ENCODE data around the gene SLFN12L. TPM values are rescaled to one million over a fixed set of nuclear protein-coding genes. Genes with fewer than 3 reads are reported as not detected.
"Not testable (repeated sequence)": the region's sequence is repeated elsewhere in the genome, so short reads cannot be mapped to it uniquely, and the experiment has no call there.

Gene SLFN12L
- total RNA-seq, 2 donors from 2014 or later = 59.0 to 73.6 TPM

- Mint-ChIP-seq H3K36me3 (ENCODE audit: insufficient read depth in 2 of 2) (peaks cover 28 to 57% of the 10 kb centered on the region in 2 donors), H3K4me3 (no peak overlapping the region), H3K27me3 (ENCODE audit: low read depth) (no peaks in the 10 kb centered on the region), H3K4me1 (ENCODE audit: low read depth) (peaks cover 84% of the 10 kb centered on the region), H3K9me3 (no peaks in the 10 kb centered on the region), H3K27ac (no peak overlapping the region)
- DNase-seq = no peak
- no peak for ATAC-seq (replicated peaks in 1 of 2)
These were observed 22.5 kb downstream of the SLFN12L start for GRCh38 chr17:35515027-35515426.

- no peak for DNase-seq
- Mint-ChIP-seq H3K9me3 (no peaks in the 10 kb centered on the region), H3K36me3 (ENCODE audit: insufficient read depth in 2 of 2) (peaks cover 28 to 61% of the 10 kb centered on the region in 2 donors), H3K27me3 (ENCODE audit: low read depth) (no peaks in the 10 kb centered on the region), H3K4me3 (no peak overlapping the region), H3K27ac (peak overlapping the region; percentile 45), H3K4me1 (ENCODE audit: low read depth) (peaks cover 84% of the 10 kb centered on the region)
- ATAC-seq (replicated peaks in 1 of 2) = no peak
These were observed 22.9 kb downstream of the SLFN12L start for GRCh38 chr17:35514564-35514963.

GRCh38 chr17:35510052-35510451 is 27.4 kb downstream of the SLFN12L start:
- Mint-ChIP-seq H3K27me3 (ENCODE audit: low read depth) (no peaks in the 10 kb centered on the region), H3K4me3 (no peak overlapping the region), H3K4me1 (ENCODE audit: low read depth) (peaks cover 50% of the 10 kb centered on the region), H3K9me3 (peaks cover 0 to 3% of the 10 kb centered on the region in 2 donors), H3K27ac (no peak overlapping the region), H3K36me3 (ENCODE audit: insufficient read depth in 2 of 2) (peaks cover 20 to 44% of the 10 kb centered on the region in 2 donors)
- ATAC-seq (replicated peaks in 1 of 2) (no peak), DNase-seq (no peak)

GRCh38 chr17:35507714-35508113 is 29.8 kb downstream of the SLFN12L start:
- H3K9me3 Mint-ChIP-seq; H3K27ac Mint-ChIP-seq; H3K4me3 Mint-ChIP-seq; H3K27me3 Mint-ChIP-seq (ENCODE audit: low read depth); DNase-seq; ATAC-seq (replicated peaks in 1 of 2): not testable (repeated sequence)
- Mint-ChIP-seq H3K4me1 (ENCODE audit: low read depth) (peaks cover 38% of the 10 kb centered on the region), H3K36me3 (ENCODE audit: insufficient read depth in 2 of 2) (peaks cover 15 to 35% of the 10 kb centered on the region in 2 donors)

GRCh38 chr17:35499548-35499947 is 37.9 kb downstream of the SLFN12L start:
- H3K27ac Mint-ChIP-seq = no peak overlapping the region
- H3K4me3 Mint-ChIP-seq = no peak overlapping the region
- H3K36me3 Mint-ChIP-seq (ENCODE audit: insufficient read depth in 2 of 2) = peaks cover 8 to 30% of the 10 kb centered on the region in 2 donors

GRCh38 chr17:35498448-35499178 is 38.9 kb downstream of the SLFN12L start:
- Mint-ChIP-seq H3K4me1 (ENCODE audit: low read depth) (peaks cover 66% of the 10 kb centered on the region), H3K27ac (no peak overlapping the region), H3K9me3 (peaks cover 0 to 4% of the 10 kb centered on the region in 2 donors), H3K36me3 (ENCODE audit: insufficient read depth in 2 of 2) (peaks cover 8 to 28% of the 10 kb centered on the region in 2 donors), H3K4me3 (peak overlapping the region; percentile 6 to 65), H3K27me3 (ENCODE audit: low read depth) (no peaks in the 10 kb centered on the region)
- DNase-seq = no peak
- ATAC-seq (replicated peaks in 1 of 2) = peak; percentile 9 to 11

More at GRCh38 chr17:35499548-35499947, 37.9 kb downstream of the SLFN12L start:
- ATAC-seq (replicated peaks in 1 of 2) (no peak), DNase-seq (no peak)
- Mint-ChIP-seq H3K4me1 (ENCODE audit: low read depth) (peaks cover 64% of the 10 kb centered on the region), H3K27me3 (ENCODE audit: low read depth) (no peaks in the 10 kb centered on the region), H3K9me3 (peaks cover 0 to 4% of the 10 kb centered on the region in 2 donors)

GRCh38 chr17:35496451-35497290 is 40.8 kb downstream of the SLFN12L start:
- peaks cover 66% of the 10 kb centered on the region for H3K4me1 Mint-ChIP-seq (ENCODE audit: low read depth)
- peaks cover 5 to 29% of the 10 kb centered on the region in 2 donors for H3K36me3 Mint-ChIP-seq (ENCODE audit: insufficient read depth in 2 of 2)
- H3K27me3 Mint-ChIP-seq (ENCODE audit: low read depth) = no peaks in the 10 kb centered on the region
- ATAC-seq (replicated peaks in 1 of 2) = no peak
- no peak for DNase-seq
- H3K27ac Mint-ChIP-seq = no peak overlapping the region
- H3K4me3 Mint-ChIP-seq = peak overlapping the region; percentile 19 to 73
- H3K9me3 Mint-ChIP-seq = peaks cover 0 to 3% of the 10 kb centered on the region in 2 donors

GRCh38 chr17:35493040-35493439 is 44.4 kb downstream of the SLFN12L start:
- H3K4me3 Mint-ChIP-seq = no peak overlapping the region
- H3K27me3 Mint-ChIP-seq (ENCODE audit: low read depth) = no peaks in the 10 kb centered on the region
- peak overlapping the region; percentile 91 for H3K27ac Mint-ChIP-seq
- ATAC-seq (replicated peaks in 1 of 2) (no peak), DNase-seq (no peak)
- no peaks in the 10 kb centered on the region for H3K9me3 Mint-ChIP-seq
- H3K4me1 Mint-ChIP-seq (ENCODE audit: low read depth) = peaks cover 59% of the 10 kb centered on the region
- peaks cover 10 to 37% of the 10 kb centered on the region in 2 donors for H3K36me3 Mint-ChIP-seq (ENCODE audit: insufficient read depth in 2 of 2)

- no peak for DNase-seq
- ATAC-seq (replicated peaks in 1 of 2) = no peak
- H3K27me3 Mint-ChIP-seq (ENCODE audit: low read depth) = no peaks in the 10 kb centered on the region
- no peak overlapping the region for H3K27ac Mint-ChIP-seq
- H3K9me3 Mint-ChIP-seq = no peaks in the 10 kb centered on the region
- H3K4me3 Mint-ChIP-seq = no peak overlapping the region
- H3K36me3 Mint-ChIP-seq (ENCODE audit: insufficient read depth in 2 of 2) = peaks cover 11 to 40% of the 10 kb centered on the region in 2 donors
- peaks cover 63% of the 10 kb centered on the region for H3K4me1 Mint-ChIP-seq (ENCODE audit: low read depth)
These were observed 46.1 kb downstream of the SLFN12L start for GRCh38 chr17:35491417-35491816.

GRCh38 chr17:35489944-35490343 is 47.5 kb downstream of the SLFN12L start:
- H3K4me3 Mint-ChIP-seq = no peak overlapping the region

GRCh38 chr17:35488991-35489390 is 48.5 kb downstream of the SLFN12L start:
- Mint-ChIP-seq H3K27ac (no peak overlapping the region), H3K27me3 (ENCODE audit: low read depth) (no peaks in the 10 kb centered on the region), H3K4me1 (ENCODE audit: low read depth) (peaks cover 66% of the 10 kb centered on the region), H3K36me3 (ENCODE audit: insufficient read depth in 2 of 2) (peaks cover 24 to 58% of the 10 kb centered on the region in 2 donors), H3K4me3 (peak overlapping the region; percentile 83 to 87), H3K9me3 (peaks cover 0 to 2% of the 10 kb centered on the region in 2 donors)
- DNase-seq (no peak), ATAC-seq (replicated peaks in 1 of 2) (no peak)

More at GRCh38 chr17:35489944-35490343, 47.5 kb downstream of the SLFN12L start:
- Mint-ChIP-seq H3K27ac (no peak overlapping the region), H3K36me3 (ENCODE audit: insufficient read depth in 2 of 2) (peaks cover 19 to 53% of the 10 kb centered on the region in 2 donors), H3K27me3 (ENCODE audit: low read depth) (no peaks in the 10 kb centered on the region), H3K4me1 (ENCODE audit: low read depth) (peaks cover 70% of the 10 kb centered on the region), H3K9me3 (no peaks in the 10 kb centered on the region)
- ATAC-seq (replicated peaks in 1 of 2) (no peak), DNase-seq (no peak)

GRCh38 chr17:35486920-35487732 is 50.4 kb downstream of the SLFN12L start:
- Mint-ChIP-seq H3K9me3 (peaks cover 0 to 3% of the 10 kb centered on the region in 2 donors), H3K4me1 (ENCODE audit: low read depth) (peaks cover 55% of the 10 kb centered on the region), H3K4me3 (peak overlapping the region; percentile 83 to 87), H3K36me3 (ENCODE audit: insufficient read depth in 2 of 2) (peaks cover 30 to 59% of the 10 kb centered on the region in 2 donors), H3K27me3 (ENCODE audit: low read depth) (no peaks in the 10 kb centered on the region), H3K27ac (peak overlapping the region; percentile 90)
- DNase-seq (peak; percentile 91 to 92), ATAC-seq (replicated peaks in 1 of 2) (peak; percentile 81 to 85)
